ENCODE measurements around the gene PTCH1. TPM values are rescaled to one million over a fixed set of nuclear protein-coding genes. Genes with fewer than 3 reads are reported as not detected.

PTCH1 gene
- total RNA-seq, 1 donor from 2014 or later = 81.0 TPM

DNA sequence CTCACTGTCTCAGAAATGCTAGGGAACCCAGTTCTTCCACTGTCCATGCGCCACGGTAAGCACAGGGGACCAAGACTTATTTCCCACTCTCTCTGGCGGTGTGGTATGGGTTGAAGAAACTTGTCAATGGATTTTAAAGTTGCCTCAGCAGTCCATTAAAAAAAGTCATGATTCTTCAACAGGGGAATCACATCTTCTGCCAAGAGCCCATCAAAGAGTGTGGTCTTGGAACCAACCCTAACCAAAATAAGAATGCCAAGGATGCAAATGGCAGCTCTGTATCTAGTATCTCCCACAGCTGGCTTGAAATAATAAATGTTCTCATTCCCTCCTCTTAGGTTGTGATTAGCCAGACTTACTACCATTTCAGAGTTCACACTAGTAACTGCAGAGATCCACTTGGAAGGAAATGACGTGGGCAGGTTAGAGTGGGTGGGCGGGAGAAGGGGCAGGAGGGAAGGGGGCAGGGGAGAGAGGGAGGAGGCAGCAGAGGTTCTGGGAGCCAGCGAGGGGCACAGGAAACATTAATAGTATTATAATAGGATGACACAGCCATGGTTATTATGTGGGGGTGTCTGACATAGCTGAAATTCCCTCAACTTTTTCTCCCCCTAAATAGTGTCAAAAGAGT lies 17.6 kb downstream of the PTCH1 start:
- no peak for DNase-seq (ENCODE audit: low spot score)

DNA sequence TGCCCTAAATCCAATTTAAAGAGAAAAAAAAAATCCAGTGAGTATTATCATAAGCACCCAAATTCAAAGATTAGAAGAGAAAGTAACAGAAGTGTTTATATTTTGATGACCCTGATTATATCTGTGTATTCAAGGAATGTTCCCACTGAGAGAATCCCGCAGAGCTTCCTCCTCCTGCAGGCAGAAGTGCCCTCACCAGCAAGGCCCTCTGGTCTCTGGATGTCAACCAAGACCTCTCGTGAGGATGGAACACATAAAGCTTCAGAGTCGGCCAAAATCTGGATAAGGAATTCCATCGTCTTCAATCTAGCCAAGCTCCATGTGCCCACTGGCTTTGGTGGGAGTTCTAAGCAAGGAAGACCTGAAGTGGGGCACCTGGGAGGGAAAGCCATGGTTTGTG lies 18.1 kb downstream of the PTCH1 start:
- no peak for DNase-seq (ENCODE audit: low spot score)

DNA sequence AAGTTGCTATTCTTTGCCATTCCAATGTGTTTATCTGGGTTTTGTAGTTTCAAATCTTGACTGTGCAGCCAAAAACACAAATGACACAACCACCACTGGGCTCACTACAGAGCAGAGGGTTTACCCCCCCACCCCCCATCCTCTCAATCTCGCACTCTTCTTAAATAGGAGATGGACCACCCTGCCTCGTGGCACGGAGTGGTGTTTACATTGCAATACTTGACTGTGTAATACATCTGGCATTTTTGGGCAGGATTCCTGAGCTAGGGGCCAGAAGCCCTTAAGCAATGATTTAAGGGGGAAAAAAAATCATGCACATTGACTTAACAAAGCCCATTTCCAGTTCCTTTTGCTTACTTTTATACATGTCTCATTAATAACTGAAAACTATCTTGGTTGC lies 19.0 kb downstream of the PTCH1 start:
- no peak for DNase-seq (ENCODE audit: low spot score)

DNA sequence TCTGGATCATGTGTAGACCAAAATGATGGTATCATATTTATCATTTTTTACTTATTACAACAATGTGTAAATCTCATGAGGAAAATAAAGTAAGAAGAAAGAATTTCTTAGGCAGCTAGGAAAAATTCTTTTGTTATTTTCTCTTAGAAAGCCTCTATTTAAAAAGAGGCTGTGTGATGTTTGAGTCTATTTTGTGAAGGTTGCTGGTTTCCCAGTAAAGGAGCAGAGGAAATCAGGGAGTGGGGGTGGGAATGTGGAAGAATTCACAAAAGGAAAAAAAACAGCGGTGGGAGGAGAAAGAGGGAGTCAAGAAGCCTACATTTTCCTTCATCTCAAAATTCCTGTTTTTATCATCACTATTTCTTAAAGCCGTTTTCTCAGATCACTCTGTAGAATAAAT lies 20.1 kb downstream of the PTCH1 start:
- no peak for DNase-seq (ENCODE audit: low spot score)

DNA sequence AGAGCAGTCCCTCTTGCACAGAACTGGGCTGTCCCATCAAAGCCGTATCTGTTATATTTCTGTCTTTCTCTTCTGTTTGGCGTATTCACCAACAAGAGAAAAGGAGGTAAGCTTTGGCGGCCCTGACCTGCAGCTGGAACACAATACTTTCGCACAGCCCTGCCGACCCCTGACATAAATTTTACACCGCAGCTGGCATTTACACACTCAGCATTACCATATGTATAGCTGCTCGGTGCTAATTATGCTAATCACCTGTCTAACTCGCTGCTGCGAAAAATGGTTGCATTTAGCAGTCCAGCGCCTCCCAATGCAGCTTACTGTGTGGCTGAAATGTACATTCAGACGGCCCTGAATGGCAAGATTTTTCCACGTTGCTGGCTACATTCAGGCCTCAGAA lies 20.8 kb downstream of the PTCH1 start:
- no peak for DNase-seq (ENCODE audit: low spot score)

DNA sequence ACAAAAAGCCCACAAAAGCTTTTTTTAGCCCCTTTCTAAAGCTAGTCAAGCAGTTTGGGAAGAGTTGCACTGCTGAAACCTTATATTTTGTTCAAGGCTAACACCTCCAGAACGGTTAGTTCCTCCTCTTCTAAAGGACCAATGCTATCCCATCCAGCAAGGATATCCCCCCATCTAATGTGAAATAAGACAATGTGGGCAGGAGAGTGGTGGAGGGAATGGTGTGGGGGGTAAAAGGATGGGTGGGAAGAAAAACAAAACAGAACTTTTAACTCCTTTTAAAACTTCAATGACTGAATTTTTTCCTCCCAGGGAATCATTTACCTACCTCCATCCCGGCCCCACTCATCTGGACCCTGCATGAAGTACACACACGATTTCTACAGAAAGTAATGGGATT lies 21.2 kb downstream of the PTCH1 start:
- no peak for DNase-seq (ENCODE audit: low spot score)

DNA sequence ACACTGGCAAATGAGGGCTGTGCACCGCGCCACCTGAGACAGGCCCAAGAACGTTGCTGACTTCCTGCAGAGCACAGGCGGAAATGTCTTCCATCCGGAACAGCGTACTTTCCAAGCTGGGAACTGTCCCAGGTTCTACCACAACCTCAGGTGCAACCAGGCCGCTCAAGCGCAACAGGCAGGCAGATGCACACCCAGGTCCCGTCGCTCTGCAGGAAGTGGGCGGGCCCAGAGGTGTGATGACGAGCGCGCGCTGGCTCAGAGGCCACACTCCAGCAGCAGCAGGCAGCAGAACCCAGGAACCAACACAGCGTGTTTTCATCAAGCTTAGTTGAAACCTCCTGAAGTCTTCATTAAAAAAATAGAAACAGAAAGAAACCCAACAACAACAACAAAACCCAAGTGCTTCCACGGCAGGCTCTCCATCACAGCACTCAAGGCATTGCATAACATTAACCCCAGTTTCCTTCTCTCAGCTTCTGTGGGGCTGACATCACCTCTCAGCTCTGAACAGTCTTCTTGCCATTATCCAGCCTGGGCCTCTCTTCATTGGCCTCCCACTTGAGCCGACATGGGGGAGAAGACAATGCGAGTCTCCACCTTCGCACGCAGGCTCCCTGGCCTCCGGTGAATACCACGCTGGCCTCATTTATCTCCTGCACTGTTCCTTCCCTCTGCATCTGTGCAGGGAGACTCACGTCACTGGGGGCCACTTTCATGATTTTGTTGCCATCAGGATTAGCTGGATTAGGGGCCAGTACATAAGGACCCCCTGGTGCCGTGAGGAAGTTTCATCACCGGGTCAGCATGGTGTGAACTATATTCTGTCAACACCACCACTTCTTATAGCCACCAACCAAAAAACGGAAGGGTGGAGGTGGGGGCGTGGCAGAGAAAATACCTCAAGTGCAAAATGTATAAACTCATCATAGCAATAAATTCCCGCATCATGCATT lies 22.1 kb downstream of the PTCH1 start:
- peak; percentile 86 for DNase-seq (ENCODE audit: low spot score)

DNA sequence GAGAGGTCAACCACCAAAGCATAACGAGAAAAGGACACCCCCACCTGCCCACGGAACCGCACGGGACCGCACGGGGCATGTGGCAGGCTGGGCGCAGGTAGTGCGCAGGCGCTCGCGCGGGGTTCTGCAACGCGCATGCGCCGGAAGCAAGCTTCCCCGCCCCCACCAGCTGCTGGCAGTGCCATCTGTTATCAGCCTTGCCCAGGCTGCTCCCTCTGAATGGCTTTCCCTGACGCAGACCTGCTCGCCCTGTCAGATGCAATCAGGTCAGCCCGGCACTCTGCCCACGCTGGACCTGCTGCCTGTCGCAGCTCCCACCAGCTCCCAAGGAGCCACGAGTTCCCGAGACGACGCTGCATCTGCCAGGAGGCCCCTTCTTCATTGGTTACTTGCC lies 22.8 kb downstream of the PTCH1 start:
- no peak for DNase-seq (ENCODE audit: low spot score)

DNA sequence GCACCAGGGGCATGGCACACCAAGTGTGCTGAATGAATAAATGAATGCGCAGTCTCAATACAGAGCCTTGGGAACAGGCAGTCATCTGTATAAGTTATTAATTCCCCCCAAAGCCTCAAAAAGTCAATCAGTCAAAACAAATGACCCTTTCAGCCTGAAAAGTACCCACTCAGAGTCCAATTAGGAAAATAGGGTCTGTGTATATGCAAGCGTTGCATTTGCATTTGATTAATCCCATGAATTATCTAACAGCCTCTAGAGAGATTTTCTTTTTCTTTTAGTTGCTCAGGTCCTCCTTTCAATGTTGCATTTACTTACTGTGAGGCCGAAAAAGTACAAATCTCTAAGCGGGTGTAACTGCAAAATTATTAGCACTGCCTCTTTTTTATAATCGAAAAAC lies 23.4 kb downstream of the PTCH1 start:
- DNase-seq (ENCODE audit: low spot score) = no peak

DNA sequence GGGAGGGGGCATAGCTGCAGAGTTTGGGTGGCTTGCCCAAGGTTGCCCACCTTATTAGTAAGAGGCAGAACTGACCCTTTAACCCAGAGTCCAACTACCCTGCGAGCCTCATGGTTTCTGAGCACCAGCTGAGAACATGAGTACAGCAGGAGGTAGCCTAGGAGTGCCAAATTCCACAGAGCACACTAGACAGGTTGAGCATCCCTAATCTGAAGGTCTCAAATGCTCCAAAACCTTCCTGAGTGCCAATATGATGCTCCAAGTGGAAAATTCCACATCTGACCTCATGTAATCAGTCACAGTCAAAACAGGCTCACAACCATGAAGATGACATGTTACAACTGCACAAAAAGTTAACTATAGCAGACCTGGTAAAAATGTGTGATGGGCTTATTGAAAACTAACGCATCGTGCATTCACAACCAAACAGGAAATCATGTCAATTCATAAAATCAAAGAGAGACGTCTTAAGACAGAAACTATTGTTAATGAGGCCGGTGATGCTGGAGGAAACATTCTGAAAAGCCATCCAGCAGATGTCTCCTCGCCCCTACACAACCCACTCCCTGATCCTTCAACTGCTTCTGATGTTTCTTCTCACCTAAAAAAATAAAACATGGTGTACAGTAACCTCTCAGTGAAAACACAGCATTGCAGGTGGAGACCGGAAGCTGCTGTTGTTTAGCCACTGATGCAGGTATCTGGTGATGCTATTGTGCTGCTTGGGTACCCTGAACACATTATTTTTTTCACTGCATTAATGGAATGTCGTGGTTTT lies 25.0 kb downstream of the PTCH1 start:
- no peak for DNase-seq (ENCODE audit: low spot score)

DNA sequence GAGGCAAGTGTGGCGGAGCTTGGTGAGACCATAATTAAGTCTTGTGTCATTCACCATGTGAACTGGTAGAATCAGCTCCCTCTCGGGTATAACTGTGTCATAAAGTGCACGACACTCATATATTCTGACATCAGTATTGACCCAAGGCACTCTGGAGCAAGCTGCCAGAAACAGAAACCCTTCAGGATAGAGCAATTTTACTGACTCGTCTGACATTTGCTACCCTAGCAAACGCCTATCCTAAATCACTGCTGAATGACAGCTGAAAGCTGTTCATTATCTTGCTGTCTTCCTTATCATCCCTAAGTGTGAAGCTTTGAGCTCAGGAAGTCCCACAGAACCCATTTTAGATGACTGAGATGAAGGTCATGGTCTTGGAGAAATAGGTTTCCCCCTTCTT lies 27.8 kb downstream of the PTCH1 start:
- DNase-seq (ENCODE audit: low spot score) = no peak

DNA sequence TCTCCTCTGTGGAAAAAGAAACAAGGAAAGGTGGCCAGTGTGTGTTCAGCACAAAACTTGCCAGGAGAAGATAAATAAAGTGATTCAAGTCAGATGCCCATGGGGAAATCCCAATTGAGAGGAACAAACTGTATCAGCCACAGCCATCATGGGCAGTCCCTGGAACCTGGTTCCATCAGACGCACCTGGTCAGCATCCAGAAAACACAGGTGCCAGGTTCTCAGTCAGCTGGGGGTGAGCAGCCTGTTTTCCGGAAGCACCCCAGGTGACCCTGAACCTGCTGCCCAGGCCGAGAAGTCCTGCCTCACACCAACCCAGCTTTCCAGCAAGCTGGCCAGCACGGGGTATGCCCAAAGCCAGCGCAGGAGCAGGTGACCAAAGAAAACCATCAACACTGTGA lies 30.5 kb downstream of the PTCH1 start:
- no peak for DNase-seq (ENCODE audit: low spot score)

DNA sequence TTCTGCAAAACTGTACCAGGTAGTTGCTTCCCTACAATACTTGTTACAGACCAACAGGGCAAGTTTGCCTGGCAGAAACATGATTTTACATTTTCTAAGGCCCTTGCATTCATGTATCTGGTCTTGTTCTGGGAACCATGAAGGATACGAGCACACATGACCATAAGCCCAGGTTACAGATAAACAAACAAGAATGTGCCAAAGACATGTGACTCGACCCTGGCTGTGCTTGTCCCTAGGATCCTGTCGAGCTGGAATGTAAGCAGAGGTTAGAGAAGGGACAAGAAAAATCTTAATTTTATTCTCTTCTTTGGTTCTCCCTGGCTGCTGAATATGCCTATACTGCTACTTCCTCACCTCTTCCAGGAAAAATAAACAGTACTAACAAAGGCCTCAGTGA lies 32.5 kb downstream of the PTCH1 start:
- DNase-seq (ENCODE audit: low spot score) = no peak

DNA sequence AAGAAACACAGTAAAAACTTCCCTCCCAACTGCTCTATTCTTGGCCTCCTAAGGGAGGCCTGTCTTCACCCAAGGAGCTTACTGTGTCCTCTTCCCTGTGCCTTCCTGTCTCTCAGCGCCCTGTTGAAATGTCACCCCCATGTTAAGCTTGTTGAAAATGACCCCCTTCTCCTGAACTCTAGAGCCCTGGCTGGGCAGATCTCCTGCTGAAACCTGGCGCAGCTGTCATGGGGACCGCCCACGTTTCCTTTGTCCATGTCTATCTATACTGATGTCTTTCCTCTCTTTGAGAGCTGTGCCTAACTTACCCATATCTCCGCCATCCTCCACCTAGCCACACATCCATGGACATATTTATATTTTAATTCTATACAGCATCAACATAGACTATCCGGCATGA lies 33.3 kb downstream of the PTCH1 start:
- no peak for DNase-seq (ENCODE audit: low spot score)

DNA sequence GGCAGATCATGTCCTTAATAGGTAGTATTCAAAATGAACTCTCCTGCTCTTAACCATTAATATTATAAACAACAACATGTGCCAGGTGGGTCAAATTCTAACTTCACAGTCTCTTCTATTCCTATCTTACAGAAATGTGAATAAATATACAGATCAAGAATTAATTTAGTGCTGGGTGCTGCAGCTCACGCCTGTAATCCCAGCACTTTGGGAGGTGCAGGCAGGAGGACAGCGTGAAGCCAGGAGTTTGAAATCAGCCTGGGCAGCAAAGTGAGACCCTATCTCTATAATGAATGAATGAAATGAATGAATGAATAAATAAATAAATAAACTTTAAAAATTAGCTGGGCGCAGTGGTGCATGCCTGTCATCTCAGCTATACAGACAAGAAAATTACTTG lies 34.1 kb downstream of the PTCH1 start:
- DNase-seq (ENCODE audit: low spot score) = no peak

DNA sequence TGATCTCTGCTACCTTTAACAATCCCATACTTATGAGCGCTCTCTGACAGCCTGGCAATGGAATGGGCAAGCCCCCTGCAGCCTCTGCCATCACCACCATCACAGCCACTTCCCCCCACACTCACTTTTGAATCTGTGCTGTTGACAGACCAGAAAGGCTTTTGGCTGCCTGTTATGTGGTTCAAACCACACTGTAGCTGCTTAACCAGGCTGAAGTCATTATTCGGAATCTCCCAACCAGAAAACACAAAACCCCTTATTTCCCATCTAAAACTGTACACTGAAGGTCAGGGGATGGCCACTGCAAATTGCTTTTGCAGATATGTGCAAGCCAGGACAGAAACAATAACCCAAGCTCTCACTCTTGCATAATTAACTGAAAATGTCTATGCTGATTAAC lies 35.8 kb downstream of the PTCH1 start:
- DNase-seq (ENCODE audit: low spot score) = no peak

DNA sequence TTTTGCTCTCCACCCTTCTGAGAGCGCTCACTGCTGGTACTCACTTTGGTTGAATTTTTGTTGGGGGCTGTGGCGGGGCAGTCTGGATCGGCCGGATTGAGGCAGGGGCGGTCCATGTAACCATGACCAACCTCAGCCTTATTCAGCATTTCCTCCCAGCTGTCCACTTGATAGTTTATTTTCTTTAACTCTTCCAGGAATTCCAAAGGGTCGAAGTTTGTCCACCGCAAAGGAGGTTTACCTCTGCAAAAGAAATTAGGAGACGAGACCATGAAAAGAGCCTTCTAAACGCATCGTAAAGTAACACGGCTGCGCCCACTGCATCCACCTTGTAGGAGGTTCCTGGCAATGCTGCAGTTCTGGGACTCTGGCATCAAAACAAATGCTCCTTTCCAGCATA lies 36.4 kb downstream of the PTCH1 start:
- DNase-seq (ENCODE audit: low spot score) = no peak

DNA sequence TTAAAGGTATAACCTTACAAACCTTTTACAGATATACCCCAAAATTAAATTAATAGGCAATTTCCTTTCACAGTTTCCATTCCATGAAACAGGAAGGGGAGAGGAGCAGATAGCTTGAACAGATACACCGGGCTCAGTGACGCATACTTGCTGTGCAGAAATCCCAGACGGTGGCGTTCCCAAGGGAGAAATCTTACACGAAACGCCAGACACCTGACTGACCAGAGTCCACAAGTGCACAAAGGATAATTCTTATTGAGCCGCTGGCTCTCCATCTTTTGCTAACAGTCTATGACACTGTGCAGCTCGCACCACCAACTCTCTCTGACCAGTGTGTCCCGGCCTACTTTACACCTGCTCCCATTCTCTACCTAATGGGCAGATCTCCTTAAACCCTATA lies 37.4 kb downstream of the PTCH1 start:
- DNase-seq (ENCODE audit: low spot score) = no peak

DNA sequence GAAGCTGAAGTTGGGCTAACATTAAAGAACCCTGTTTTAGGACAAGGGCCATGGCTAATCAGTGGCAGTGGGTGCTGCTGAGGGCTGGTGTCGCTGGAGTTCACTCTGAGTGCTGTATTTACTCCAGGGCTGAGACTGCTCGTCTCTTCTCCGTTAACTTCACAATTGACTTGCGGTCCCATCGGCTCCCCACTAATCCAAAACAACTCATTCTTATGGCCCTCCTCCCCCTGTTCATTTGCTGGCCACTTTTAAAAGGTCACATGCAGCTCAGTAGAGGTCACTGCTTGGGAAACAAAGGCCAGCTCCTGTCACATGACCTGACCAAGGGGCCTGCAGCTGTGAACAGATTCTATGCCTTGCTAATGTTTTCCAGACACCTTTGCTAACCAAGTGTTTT lies 38.4 kb downstream of the PTCH1 start:
- no peak for DNase-seq (ENCODE audit: low spot score)

DNA sequence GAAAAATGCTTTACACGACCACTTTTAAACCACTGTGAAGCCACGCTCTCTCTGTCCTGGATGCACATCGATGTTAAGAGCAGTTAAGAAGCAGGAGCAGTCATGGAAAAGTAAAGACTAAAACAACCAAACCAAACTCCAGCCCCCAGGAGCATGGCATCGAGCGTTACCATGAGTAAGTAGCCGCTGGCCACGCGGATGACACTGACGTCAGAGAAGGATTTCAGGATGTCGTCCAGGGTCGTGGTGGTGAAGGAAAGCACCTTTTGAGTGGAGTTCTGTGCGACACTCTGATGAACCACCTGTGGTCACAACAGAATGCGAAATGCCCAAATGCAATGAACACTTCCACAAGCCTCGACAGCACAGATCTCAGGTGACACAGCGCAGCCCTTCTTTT lies 38.9 kb downstream of the PTCH1 start:
- DNase-seq (ENCODE audit: low spot score) = no peak

DNA sequence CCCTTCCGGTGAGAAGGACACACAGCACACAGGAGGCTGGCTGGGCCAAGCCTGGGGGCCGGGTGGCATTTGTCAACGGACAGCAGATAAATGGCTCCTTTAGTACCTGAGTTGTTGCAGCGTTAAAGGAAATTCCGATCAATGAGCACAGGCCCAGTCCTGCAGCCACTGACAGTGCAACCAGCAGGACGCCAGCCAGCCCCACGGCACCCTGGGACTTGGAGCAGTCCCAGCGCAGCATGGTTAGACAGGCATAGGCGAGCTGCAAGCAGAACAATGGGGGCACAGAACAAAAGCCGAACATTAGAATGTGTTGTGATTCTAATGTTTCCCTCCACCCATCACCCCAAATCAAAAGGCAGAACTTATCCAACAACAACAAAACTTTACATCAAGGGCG lies 39.3 kb downstream of the PTCH1 start:
- DNase-seq (ENCODE audit: low spot score) = no peak

DNA sequence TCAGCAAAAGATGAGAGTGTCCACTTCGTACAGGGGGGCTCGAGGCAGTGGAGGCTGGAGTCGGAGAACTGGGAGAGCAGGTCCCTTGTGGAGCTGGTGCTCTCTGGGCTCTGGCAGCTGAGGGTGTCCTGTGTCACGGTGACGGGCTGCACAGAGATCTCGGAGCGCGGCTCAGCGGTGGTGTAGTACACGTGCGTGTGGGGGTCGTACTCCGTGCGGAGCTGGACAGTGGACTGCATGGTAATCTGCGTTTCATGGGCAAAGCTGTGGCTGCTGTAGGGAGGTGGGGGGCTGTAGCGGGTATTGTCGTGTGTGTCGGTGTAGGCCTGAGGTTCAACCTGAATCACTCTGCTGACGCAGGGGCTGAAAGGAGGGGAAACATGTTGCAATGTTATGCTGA lies 48.0 kb downstream of the PTCH1 start:
- DNase-seq (ENCODE audit: low spot score) = no peak

DNA sequence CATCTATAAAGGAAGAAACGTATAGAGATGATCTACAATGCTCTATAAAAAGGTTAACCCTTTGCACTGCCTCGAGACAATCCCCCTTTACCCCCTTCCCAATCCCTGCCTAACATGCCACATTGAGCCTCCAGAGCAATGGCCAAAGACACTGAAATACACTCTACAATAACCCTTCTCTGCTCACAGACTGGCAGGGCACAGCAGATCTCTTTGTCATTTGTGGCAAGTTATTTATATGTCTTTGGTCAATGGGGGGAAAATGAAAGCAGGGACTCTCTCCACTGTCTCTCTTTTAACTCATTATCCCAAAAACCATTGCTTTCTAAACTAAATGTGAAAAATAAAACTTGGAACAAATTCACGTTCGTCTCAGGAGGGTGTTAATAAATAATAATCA lies 51.7 kb downstream of the PTCH1 start:
- DNase-seq (ENCODE audit: low spot score) = no peak

All from ureter (tissue), 1 donor.